ENCODE results near the gene EVA1A.

- TF ChIP-seq POLR2AphosphoS5 (IDR thresholded peaks at IDR 0.05; ENCODE audit: borderline replicate concordance, low read depth, low read length) (no peak), EZH2 (IDR thresholded peaks at IDR 0.05) (no peak), FOXP2 (optimal IDR thresholded peaks at IDR 0.05; ENCODE audit: control extremely low read depth, extremely low read length, insufficient read depth) (no peak)
Measured at GRCh38 chr2:75454241-75454620, 106.5 kb downstream of the EVA1A start.

Measured in SK-N-MC (cell line).